Neuron (in vitro differentiated cells): ENCODE data around the gene CD226.
"Not testable (repeated sequence)": the region's sequence is repeated elsewhere in the genome, so short reads cannot be mapped to it uniquely, and the experiment has no call there.

Experiments
- H2AFZ ChIP-seq: one replicate; pipeline ENCODE4 v1.6.1; 2013; ENCODE audit warnings: low read depth, mild to moderate bottlenecking, inconsistent platforms, low read length, moderate library complexity
- H3K27me3 ChIP-seq: one replicate; pipeline ENCODE4 v1.6.1; 2013; ENCODE audit warnings: low read length; ENCODE audit not compliant: insufficient read depth
- H3K36me3 ChIP-seq: one replicate; pipeline ENCODE4 v1.6.1; 2013; ENCODE audit warnings: low read length; ENCODE audit not compliant: insufficient read depth
- H3K4me1 ChIP-seq: one replicate; pipeline ENCODE4 v1.6.1; 2013; ENCODE audit warnings: low read length; ENCODE audit not compliant: insufficient read depth
- H3K4me3 ChIP-seq: 2 replicates; pipeline ENCODE4 v1.5.1; 2013; ENCODE audit warnings: mild to moderate bottlenecking, low read length, moderate library complexity
- H3K9me3 ChIP-seq: one replicate; pipeline ENCODE4 v1.6.1; 2013; ENCODE audit warnings: low read length

The CD226 gene

DNA sequence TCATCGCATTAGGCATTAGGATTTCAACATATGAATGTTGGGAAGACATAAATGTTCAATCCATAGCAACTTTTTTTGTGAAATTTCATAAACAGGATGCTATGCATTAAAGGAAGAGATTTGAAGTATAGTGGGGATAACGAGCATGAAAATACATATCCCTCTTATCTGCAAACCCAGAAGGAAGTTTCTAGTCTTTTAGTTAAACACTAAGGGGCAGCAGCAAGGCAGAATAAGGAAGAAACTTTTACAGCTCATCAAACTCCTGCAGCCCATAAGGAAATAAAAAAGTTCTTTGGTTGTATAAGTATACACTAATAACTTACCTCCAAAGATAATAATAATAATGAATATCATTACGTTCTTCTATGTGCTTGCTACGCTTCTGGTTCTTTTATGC is 81.5 kb downstream of the CD226 start:
- H3K36me3 ChIP-seq, result no peaks in the 10 kb centered on the region
- H3K4me1 ChIP-seq, result peaks cover 8% of the 10 kb centered on the region
- no peak overlapping the region for H2AFZ ChIP-seq
- H3K4me3 ChIP-seq, result no peak overlapping the region
- H3K9me3 ChIP-seq, result no peaks in the 10 kb centered on the region
- H3K27me3 ChIP-seq, result no peaks in the 10 kb centered on the region

DNA sequence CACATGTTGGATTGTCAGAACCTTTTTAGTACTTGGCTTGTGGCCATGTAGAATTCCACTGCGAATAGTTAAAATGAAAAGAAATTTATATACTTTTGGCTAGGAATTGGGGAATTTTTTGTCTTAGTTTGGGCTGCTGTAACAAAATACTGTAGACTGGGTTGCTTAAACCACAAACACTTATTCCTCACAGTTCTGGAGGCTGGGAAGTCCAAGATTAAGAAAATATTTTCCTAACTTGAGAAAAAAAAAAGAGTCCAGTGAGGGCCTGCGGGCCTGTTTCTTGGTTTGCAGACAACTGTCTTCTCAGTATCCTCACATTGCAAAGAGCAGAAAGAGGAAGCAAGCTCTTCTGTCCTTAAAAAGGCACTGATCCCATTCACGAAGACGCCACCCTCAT is 81.9 kb downstream of the CD226 start:
- H3K4me3 ChIP-seq, result no peak overlapping the region
- H3K27me3 ChIP-seq, result no peaks in the 10 kb centered on the region
- H3K36me3 ChIP-seq, result no peaks in the 10 kb centered on the region
- H2AFZ ChIP-seq, result no peak overlapping the region
- peaks cover 4% of the 10 kb centered on the region for H3K4me1 ChIP-seq
- H3K9me3 ChIP-seq, result no peaks in the 10 kb centered on the region

DNA sequence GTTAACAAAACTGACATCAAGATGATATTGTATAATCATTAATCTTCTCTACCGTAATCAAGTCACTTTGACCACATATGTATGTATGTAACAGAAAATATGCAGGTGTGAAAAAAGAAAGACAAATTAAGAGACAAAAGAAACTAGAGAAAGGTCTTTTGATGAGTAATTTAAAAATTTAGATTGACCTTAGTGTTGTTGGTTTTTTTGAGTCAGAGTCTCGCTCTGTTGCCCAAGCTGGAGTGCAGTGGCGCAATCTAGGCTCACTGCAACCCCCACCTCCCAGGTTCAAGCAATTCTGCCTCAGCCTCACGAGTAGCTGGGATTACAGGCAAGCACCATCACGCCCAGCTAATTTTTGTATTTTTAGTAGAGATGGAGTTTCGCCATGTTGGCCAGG is 82.9 kb downstream of the CD226 start:
- H3K9me3 ChIP-seq, H3K27me3 ChIP-seq, H3K4me3 ChIP-seq: not testable (repeated sequence)

DNA sequence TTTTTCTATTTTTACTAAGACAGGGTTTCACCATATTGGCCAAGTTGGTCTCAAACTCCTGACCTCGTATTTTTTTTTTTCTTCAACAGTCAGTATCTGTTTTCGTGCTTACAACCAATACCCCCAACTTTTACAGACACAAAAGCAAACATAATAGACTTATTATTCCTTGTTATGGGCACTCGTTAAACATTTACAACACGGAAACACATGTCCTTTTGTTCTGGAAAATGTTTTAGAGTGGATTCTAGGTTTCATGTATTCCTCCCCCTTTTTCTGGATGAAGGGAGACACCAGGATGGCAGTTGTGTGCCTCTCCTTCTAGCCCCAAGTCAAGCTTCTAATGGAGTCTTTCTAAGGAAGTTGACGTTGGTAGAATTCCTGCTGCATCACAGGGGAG is 88.8 kb downstream of the CD226 start:
- Histone ChIP-seq H2AFZ (no peak overlapping the region), H3K36me3 (no peaks in the 10 kb centered on the region), H3K4me1 (no peaks in the 10 kb centered on the region), H3K4me3 (no peak overlapping the region), H3K27me3 (no peaks in the 10 kb centered on the region), H3K9me3 (no peaks in the 10 kb centered on the region)

More for the DNA sequence above, 82.9 kb downstream of the CD226 start:
- H3K36me3 ChIP-seq, H3K4me1 ChIP-seq, H2AFZ ChIP-seq: not testable (repeated sequence)

DNA sequence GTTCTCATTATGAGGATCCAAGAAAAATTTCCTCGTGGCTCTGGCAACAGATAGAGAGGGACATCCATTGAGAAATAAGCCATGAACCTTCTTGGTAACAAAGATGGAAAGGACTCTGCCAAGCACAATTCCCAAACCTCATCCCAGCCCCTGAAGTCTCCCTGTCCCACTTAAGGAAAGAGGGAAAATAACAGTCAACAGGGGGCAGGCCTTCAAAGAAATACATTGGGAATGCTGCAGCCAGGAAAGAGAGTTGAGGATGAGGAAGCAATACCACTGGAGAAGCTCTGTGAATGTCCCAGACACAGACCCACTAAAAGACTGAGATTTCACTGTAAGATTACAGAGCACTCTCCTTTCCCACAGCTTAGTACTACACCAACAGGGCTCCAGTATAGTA is 93.2 kb downstream of the CD226 start:
- no peaks in the 10 kb centered on the region for H3K4me1 ChIP-seq
- no peak overlapping the region for H3K4me3 ChIP-seq
- H3K27me3 ChIP-seq, result no peaks in the 10 kb centered on the region
- no peaks in the 10 kb centered on the region for H3K36me3 ChIP-seq
- no peaks in the 10 kb centered on the region for H3K9me3 ChIP-seq
- H2AFZ ChIP-seq, result no peak overlapping the region

DNA sequence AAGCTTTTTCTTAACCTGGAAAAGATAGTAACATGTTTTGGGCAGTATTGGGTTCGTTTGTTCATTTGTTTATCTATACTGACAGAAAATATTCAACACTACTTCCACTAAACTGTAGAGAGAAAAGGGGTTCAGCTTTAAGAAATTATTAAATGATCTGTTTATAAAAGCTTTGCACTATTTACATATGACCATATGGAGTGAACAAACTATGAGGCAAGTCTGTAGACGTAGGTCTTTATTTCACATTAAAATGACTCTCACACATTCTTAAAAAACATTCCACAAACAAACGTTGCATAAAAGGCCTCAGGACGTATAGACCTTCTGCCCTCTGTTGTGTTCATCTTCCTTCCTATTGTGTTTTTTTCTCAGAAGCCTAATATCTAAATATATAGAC is 94.6 kb downstream of the CD226 start:
- Histone ChIP-seq H3K4me3 (no peak overlapping the region), H2AFZ (no peak overlapping the region), H3K36me3 (no peaks in the 10 kb centered on the region), H3K4me1 (no peaks in the 10 kb centered on the region), H3K27me3 (no peaks in the 10 kb centered on the region), H3K9me3 (no peaks in the 10 kb centered on the region)

DNA sequence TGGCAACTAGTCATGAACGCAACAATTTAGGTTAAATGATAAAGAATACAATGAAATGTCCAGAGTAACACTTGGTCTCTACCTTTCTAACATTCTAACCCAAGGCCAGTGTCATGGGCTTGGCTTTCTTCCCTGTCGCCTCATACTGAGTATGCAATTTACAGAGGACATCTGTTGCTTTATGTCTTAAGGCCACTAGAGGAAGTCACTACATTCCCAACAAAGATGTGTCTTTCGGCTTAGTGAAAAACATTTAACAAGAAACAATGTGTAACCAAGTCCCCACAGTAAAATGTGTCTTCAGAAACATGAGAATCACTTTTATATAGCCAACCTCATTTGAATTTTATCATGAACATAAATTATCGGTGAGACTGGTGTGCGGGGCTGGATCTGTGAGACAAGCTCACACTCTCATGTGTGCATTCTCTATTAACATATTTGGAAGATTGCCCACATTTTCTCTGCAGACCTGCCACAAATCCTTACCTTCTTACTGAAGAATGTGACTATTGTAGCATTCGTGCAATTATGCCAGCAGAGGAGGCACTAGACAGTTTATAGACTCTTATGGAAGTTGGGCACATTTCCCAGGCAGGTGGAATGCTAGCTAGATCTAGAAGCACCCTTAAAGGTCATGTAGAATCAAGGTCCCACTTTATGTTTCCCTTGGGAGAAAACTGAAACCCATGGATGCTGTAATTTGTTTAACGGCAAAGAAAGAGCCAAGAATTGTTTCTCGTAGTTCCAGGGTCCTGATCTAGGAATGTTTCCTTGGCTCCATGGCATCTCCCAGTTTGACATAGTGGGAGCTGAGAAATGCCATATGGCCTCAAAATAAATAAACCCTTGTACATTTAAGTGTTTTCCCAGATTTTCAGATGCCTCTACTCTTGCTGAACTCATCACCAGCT is 101.8 kb downstream of the CD226 start:
- Histone ChIP-seq H2AFZ (no peak overlapping the region), H3K4me3 (no peak overlapping the region), H3K36me3 (no peaks in the 10 kb centered on the region), H3K9me3 (no peaks in the 10 kb centered on the region), H3K27me3 (no peaks in the 10 kb centered on the region), H3K4me1 (no peaks in the 10 kb centered on the region)

DNA sequence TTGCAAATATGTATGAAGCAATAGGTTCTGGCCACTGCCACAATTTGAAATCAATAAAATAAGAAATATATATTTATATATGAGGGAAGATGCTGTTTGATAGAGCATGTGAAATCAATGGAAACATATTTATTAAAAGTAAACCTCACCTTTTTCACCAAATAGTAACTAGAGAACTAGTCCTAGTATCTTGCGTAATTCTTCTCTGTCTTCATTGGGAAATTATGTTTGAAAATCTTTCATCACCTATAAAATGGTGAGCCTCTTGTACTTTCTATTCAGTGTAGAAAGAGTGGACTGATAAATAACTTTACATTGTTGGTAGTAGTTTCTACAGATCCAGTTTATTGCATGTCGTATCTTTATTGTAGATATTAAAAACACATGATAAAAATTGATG is 103.0 kb downstream of the CD226 start:
- no peaks in the 10 kb centered on the region for H3K4me1 ChIP-seq
- no peaks in the 10 kb centered on the region for H3K9me3 ChIP-seq
- H3K27me3 ChIP-seq, result no peaks in the 10 kb centered on the region
- H3K4me3 ChIP-seq, result no peak overlapping the region
- H2AFZ ChIP-seq, result no peak overlapping the region
- H3K36me3 ChIP-seq, result no peaks in the 10 kb centered on the region

DNA sequence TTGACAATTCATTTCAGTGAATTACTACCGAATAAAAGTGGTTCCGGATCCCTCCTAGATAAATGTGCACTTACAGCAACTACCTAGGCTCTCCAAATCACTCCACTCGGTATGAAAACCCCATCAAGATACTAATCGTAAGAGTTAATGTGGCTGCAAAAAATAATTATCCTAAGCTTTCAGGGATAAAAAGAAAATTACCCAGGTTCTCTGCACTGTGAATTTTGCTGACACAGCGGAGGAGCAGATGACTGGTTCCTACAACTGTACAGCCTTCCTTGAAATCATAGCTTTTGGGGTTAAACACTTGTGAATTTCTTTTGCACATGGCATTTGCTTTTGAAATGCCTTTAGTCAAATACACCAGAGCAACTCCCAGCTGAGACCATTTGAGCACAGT is 104.7 kb downstream of the CD226 start:
- no peak overlapping the region for H3K4me3 ChIP-seq
- no peak overlapping the region for H2AFZ ChIP-seq
- no peaks in the 10 kb centered on the region for H3K9me3 ChIP-seq
- H3K27me3 ChIP-seq, result no peaks in the 10 kb centered on the region
- H3K36me3 ChIP-seq, result no peaks in the 10 kb centered on the region
- no peaks in the 10 kb centered on the region for H3K4me1 ChIP-seq

DNA sequence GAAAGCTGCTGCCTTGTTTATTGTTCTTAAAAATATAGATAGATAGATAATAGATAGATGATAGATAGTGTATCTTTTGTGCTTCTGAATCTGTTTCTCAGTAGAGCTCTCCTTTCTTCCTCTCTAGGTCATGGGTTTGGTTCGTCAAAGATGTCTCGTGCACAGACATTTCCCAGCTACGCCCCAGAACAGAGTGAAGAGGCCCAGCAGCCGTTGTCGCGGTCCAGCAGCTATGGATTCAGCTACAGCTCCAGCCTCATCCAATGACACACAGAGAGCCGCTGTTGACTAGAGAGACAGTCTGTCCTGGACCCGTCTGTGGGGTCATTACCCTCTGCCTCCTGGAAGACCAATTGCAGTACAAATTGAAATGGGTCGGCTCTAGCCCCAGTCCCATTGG is 106.6 kb downstream of the CD226 start:
- Histone ChIP-seq H3K9me3 (no peaks in the 10 kb centered on the region), H3K27me3 (no peaks in the 10 kb centered on the region), H3K4me3 (no peak overlapping the region), H3K36me3 (no peaks in the 10 kb centered on the region), H3K4me1 (no peaks in the 10 kb centered on the region), H2AFZ (no peak overlapping the region)

DNA sequence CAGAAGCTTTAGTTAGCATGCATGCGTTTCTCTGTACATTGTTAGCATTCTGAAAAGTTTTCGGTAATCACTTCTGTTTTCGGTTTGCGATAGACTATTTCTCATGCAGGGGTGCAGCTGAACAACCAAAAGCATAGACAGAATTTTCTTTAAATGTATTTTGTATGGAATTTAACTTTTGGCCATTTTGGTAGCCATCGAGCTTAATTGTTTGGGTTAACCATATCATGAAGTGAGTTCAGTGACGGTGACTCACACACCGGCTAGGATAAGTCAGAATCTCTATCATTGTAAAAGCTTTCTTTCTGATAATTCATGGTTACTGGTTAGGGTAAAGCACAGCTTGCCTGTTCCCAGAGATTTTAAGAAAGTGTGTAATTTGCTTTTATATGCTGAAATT is 107.2 kb downstream of the CD226 start:
- Histone ChIP-seq H3K36me3 (no peaks in the 10 kb centered on the region), H3K4me3 (no peak overlapping the region), H3K27me3 (no peaks in the 10 kb centered on the region), H3K4me1 (peaks cover 6% of the 10 kb centered on the region), H3K9me3 (no peaks in the 10 kb centered on the region), H2AFZ (no peak overlapping the region)

DNA sequence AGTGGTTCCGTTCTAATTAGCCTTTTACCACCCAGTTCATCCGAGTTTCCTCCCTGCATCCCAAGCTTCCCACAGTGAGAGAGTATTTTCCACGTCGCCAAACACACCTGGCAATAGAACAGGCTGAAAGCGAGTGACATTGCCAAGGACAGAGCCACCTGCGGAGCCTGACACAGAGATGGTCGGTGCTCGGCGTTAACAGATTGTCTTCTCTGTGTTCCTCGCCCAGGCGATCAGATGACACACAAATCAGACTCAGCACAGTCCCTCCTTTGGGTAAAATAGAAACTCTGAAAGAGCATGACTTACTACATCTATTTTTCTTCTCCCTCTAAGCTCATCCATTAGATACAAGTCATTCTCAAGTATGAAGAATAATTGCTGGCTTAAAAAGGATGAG is 107.7 kb downstream of the CD226 start:
- H3K9me3 ChIP-seq, result no peaks in the 10 kb centered on the region
- H2AFZ ChIP-seq, result no peak overlapping the region
- no peak overlapping the region for H3K4me3 ChIP-seq
- H3K36me3 ChIP-seq, result no peaks in the 10 kb centered on the region
- H3K4me1 ChIP-seq, result peaks cover 7% of the 10 kb centered on the region
- H3K27me3 ChIP-seq, result no peaks in the 10 kb centered on the region

DNA sequence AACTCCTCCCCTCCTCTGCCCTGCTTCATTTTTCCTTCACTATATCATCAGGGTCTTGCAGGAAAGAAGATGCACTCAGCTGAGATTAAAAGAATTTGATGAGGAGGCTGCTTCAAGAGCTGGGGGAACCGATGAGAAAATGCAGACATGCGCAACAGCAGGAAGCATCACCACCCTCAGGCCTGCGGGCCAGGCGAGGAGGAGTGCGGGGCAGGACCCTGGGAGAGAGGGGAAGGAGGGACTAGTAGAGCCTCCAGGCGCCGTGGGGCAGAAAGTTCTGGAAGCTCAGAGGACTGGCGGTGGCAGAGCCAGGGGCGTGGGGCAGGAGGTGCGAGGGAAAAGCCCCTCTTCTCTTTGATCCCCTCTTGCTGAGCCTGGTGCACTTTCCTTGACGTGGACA is 108.2 kb downstream of the CD226 start:
- no peaks in the 10 kb centered on the region for H3K27me3 ChIP-seq
- H3K4me1 ChIP-seq, result peaks cover 7% of the 10 kb centered on the region
- no peak overlapping the region for H2AFZ ChIP-seq
- H3K9me3 ChIP-seq, result no peaks in the 10 kb centered on the region
- no peak overlapping the region for H3K4me3 ChIP-seq
- no peaks in the 10 kb centered on the region for H3K36me3 ChIP-seq
